ENCODE measurements around the gene STT3B.
"Not testable (repeated sequence)": the region's sequence is repeated elsewhere in the genome, so short reads cannot be mapped to it uniquely, and the experiment has no call there.

Gene STT3B

GRCh38 chr3:31552103-31552502, 19.4 kb downstream of the STT3B start:
- no peak for DNase-seq

DNA sequence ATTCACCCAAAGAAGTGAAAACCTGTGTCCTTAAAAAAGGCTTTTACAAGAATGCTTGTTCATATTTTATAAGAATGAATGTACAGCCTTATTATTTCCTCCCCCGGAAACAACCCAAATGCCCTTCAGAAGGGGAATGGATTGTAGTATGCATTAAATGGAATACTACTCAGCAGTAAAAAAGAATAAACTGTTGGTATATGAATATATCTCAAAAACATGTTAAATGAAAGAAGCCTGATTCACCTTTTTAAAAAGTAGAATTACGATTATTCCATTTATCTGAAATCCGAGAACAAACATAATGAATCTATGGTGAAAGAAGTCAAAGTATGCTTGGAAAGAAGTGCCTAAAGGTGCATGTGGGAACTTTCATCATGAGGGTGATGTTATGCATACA, 20.5 kb downstream of the STT3B start:
- no peak for DNase-seq

GRCh38 chr3:31555204-31555603, 22.5 kb downstream of the STT3B start:
- no peak for DNase-seq

GRCh38 chr3:31559872-31560534, 27.3 kb downstream of the STT3B start:
- no peak for DNase-seq

GRCh38 chr3:31561891-31562290, 29.2 kb downstream of the STT3B start:
- no peak for DNase-seq

- DNase-seq = no peak
Measured at GRCh38 chr3:31562525-31562924, 29.8 kb downstream of the STT3B start.

DNA sequence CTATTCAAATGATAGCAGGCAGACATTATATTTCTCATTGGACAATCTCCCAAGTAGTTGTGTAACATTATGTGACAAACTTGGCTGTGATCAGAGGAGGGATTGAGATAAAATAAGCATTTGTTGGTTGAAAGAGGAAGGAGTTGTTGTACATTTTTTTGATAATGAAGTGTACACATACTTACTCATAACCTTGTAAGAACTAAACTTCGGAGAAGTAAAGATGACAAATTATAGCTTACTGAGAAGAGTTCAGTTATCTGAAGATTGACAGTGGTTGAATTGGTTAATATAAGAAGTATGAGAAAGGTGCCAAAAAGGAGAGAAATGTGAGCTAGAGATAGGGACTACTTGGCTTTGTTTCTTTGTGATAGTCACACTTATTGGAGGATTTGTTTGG, 32.6 kb downstream of the STT3B start:
- DNase-seq = no peak

- no peak for DNase-seq
Measured at GRCh38 chr3:31567036-31567435, 34.3 kb downstream of the STT3B start.

GRCh38 chr3:31568649-31569048, 35.9 kb downstream of the STT3B start:
- DNase-seq = no peak

DNA sequence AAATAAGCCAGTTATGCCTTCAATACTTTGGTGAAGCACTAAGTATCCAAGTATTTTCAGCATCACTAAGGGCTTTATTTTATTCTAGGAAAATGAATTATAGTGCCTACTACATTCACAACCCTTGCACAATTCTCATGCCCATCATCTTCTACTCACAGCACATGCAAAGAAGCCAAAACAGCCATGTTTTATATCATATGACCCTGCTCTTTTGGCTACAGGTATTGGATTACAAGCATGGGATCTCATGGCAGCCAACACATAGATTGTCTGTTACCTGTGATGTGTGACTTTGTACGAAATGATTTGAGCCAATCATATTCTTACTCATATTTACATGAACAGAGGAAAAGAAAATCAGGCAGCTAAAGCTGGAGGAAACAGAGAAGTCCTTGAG, 38.6 kb downstream of the STT3B start:
- DNase-seq = no peak

- DNase-seq = no peak
Measured at GRCh38 chr3:31572236-31573004, 39.7 kb downstream of the STT3B start.

DNA sequence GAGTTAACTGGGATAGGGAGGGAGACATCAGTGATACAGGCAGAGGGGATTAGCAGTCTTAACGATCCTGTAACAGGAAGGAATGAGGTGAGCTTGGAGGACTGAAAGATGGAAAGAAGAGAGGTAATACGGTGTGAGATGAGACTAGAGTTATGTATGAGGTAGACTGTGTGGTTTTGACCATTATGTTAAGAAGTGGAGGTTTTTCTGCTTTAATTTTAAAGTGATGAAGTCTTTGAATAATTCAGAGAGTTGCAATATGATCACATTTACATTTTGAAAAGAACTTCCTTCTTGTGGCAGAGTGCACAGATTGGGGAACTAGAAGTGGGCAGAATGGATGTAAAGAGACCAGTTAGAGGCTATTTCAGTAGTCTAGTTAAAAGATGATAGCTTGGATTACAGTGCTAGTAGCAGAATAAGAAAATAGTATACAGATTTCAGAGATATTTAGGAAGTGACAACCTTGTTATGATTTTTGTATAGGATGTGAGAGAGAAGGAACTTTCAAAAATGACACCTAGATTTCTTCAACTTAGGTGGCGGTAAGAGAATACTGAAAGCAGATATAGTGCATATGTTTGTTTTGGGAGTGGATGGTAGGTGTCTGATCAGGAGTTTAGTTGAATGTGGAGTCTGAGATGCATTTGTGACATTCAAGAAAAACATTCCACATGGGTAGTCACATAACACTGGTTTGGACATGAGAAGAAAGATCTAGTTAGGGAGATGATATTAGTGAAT, 40.5 kb downstream of the STT3B start:
- DNase-seq = no peak

- DNase-seq = no peak
Measured at GRCh38 chr3:31575448-31575847, 42.7 kb downstream of the STT3B start.

- no peak for DNase-seq
Measured at GRCh38 chr3:31576521-31576920, 43.8 kb downstream of the STT3B start.

DNA sequence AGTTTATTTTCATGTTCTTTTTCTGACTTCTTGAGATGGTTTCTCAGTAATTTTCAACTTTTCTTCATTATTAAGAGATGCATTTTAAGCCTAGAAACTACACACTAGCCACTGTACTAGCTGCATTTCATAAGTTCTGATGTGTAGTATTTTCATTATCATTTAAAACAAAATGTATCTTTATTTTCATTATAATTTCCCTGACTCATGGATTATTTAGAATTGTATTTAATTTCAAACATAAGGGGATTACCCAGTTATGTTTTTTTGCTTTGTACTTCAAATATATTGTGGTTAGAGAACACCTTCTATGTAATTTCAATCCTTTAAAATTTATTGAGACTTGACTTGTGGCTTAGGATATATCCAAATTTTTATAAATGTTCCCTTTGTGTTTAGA, 44.5 kb downstream of the STT3B start:
- no peak for DNase-seq

DNA sequence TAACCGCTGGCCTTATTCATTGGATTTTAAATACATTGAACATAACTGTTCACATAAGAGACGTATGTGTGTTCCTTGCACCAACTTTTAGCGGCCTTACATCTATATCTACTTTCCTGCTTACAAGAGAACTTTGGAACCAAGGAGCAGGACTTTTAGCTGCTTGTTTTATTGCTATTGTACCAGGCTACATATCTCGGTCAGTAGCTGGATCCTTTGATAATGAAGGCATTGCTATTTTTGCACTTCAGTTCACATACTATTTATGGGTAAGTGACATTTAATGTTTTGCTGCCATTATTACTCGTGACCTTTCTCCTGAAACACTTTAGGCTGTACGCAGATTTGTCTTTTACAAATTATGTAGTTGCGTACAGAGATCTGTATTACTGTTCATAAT, 47.1 kb downstream of the STT3B start:
- no peak for DNase-seq

DNA sequence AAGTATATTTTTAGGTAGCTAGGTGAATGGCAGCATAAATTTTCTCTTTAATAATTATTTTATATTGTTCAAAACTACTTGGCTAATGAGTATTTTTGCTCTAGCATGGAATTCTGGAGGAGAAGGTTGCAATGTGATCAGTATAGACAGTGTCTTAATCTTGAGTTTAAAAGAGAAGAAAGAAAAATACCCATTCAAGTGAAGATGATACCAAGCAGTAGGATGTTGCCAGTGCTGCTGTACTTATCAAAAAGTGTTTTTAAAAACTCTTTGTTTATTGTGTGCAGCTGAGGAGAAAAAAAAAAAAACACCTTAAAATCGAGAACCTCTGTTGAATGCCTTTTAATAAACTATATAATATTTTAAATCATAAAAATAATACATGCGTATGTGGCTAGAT, 47.9 kb downstream of the STT3B start:
- no peak for DNase-seq

DNA sequence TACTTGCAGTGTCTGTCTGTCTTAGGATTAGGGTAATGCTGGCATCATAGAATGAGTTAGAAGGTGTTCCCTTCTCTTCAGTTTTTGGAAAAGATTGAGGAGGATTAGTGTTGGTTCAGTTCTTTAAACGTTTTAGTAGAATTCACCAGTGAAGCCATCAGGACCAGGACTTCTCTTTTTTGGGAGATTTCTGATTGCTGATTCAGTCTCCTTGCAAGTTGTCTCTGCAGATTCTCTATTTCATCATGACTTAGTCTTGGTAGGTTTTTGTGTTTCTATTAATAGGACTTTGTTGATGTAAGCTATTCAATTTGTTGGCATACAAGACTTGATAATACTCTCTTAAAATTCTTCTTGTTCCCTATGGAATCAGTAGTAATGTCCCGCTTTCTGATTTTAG, 48.9 kb downstream of the STT3B start:
- DNase-seq = no peak

DNA sequence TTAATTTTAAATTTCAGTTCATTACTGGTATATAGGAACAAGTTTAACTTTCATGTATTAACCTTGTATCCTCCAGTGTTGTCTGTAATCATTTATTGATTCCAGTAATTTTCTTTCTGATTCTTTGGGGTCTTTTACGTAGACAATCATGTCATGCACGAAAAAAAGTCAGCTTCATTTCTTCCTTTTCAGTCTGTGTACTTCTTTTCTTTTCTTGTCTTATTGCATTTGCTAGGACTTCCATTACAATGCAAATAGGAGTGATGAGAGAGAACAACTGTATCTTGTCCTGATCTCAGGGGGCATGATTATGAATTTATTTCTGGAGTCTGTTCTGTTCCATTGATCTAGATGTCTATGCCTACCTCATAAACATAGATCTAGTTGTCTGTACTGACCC, 56.5 kb downstream of the STT3B start:
- no peak for DNase-seq

- DNase-seq = no peak
Measured at GRCh38 chr3:31590650-31591049, 57.9 kb downstream of the STT3B start.

DNA sequence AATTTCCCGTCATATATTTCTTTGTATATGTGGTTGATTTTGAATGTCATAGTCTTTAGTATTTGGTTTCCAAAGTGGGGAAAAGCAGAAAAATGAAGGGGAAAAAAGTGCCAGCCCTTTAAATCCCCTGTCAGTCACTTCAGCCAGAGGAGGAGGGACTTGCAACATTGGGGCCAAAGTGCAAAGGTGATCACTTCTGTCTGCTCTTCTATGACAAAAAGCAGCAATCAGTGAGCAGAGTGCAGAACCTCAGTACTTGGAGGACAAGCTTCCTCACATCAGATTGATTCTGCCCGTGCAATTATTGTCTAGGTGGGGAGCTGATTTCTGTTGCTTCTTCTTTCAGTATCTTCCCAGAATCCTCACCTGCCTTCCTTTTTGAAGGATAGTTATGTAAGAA, 60.0 kb downstream of the STT3B start:
- no peak for DNase-seq

DNA sequence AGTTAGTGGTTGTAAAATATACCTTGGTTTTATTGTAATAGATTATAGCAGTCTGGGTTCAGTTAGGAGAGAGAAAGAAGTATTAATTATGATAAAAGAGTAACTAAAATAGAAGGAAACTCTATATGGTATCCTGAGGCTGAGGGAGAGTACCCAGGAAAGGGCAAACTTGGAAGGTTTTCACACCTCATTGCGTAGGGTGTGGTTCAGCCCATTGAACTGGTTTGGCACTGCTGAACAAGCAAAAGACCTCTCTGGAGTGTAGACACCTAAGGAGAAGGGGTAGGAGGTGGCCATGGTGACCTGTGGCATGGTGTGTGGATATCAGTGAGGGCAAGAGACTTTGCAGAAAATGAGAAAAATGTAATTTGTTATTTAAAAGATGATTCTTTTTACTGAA, 63.5 kb downstream of the STT3B start:
- no peak for DNase-seq

GRCh38 chr3:31600431-31600830, 67.7 kb downstream of the STT3B start:
- no peak for DNase-seq

GRCh38 chr3:31605333-31605732, 72.6 kb downstream of the STT3B start:
- DNase-seq = not testable (repeated sequence)
